Liver (tissue), 9 donors: ENCODE results near the gene CLIP2. TPM values are rescaled to one million over a fixed set of nuclear protein-coding genes. Genes with fewer than 3 reads are reported as not detected.
"Not testable (repeated sequence)": the region's sequence is repeated elsewhere in the genome, so short reads cannot be mapped to it uniquely, and the experiment has no call there.

ENCODE experiments used
- DNase-seq: peaks from one replicate; pipeline ENCODE4 v3.0.0-alpha.2; 2017; ENCODE audit warnings: low spot score
- H3K27ac ChIP-seq, 2 donors: one replicate each; pipeline ENCODE4 v1.7.0; 2013; ENCODE audit warnings: inconsistent platforms in 2 of 2, low read length in 2 of 2, control low read depth in 1 of 2, low read depth in 1 of 2, mild to moderate bottlenecking in 1 of 2
- H3K27me3 ChIP-seq, 4 donors: one replicate each; pipeline versions ENCODE4 v1.6.1 to v1.7.0; 2013; ENCODE audit warnings: low read length in 3 of 4, inconsistent platforms in 1 of 4, mild to moderate bottlenecking in 1 of 4, moderate library complexity in 1 of 4; ENCODE audit not compliant: control insufficient read depth in 4 of 4, insufficient read depth in 4 of 4
- H3K36me3 ChIP-seq, 4 donors: one replicate each; pipeline versions ENCODE4 v1.6.1 to v1.7.0; 2013; ENCODE audit warnings: low read length in 3 of 4, mild to moderate bottlenecking in 3 of 4, low read depth in 1 of 4, moderate library complexity in 1 of 4; ENCODE audit not compliant: control insufficient read depth in 4 of 4, insufficient read depth in 3 of 4
- H3K4me1 ChIP-seq, 4 donors: one replicate each; pipeline versions ENCODE4 v1.6.1 to v1.7.0; 2013; ENCODE audit warnings: low read length in 3 of 4, mild to moderate bottlenecking in 3 of 4, moderate library complexity in 1 of 4; ENCODE audit not compliant: control insufficient read depth in 4 of 4, insufficient read depth in 4 of 4
- H3K4me3 ChIP-seq, 3 donors: one replicate each; pipeline versions ENCODE4 v1.6.1 to v1.7.0; 2013; ENCODE audit warnings: low read length in 3 of 3, control low read depth in 1 of 3, low read depth in 1 of 3, mild to moderate bottlenecking in 1 of 3
- H3K9ac ChIP-seq, 2 donors: one replicate each; pipeline ENCODE4 v1.7.0; 2013; ENCODE audit warnings: low read length in 2 of 2, mild to moderate bottlenecking in 2 of 2, moderate library complexity in 2 of 2, control low read depth in 1 of 2, low read depth in 1 of 2
- H3K9me3 ChIP-seq, 4 donors: one replicate each; pipeline versions ENCODE4 v1.6.1 to v1.7.0; 2013; ENCODE audit warnings: low read length in 3 of 4; ENCODE audit not compliant: control insufficient read depth in 4 of 4
- EGR1 ChIP-seq, 2 donors: IDR thresholded peaks; 2 replicates each; pipeline ENCODE4 v1.6.1; 2016 to 2018; ENCODE audit warnings: antibody characterized with exemption in 2 of 2, low read depth in 2 of 2
- FOXA1 ChIP-seq: IDR thresholded peaks from 2 replicates; pipeline ENCODE4 v1.6.1; 2016; ENCODE audit warnings: antibody characterized with exemption
- FOXA2 ChIP-seq: IDR thresholded peaks from 2 replicates; pipeline ENCODE4 v1.6.1; 2016; ENCODE audit warnings: antibody characterized with exemption
- GABPA ChIP-seq, 2 donors: IDR thresholded peaks in 1 of 2; conservative IDR thresholded peaks in 1 of 2; 2 replicates each; pipeline ENCODE4 v1.6.1; 2016; ENCODE audit warnings: antibody characterized with exemption in 2 of 2, mild to moderate bottlenecking in 1 of 2, moderate library complexity in 1 of 2
- HNF4A ChIP-seq, 2 donors: conservative IDR thresholded peaks; 2 replicates each; pipeline ENCODE4 v1.6.1; 2016; ENCODE audit warnings: antibody characterized with exemption in 2 of 2, mild to moderate bottlenecking in 2 of 2
- HNF4G ChIP-seq: IDR thresholded peaks from 2 replicates; pipeline ENCODE4 v1.6.1; 2016; ENCODE audit warnings: antibody characterized with exemption
- JUND ChIP-seq, 2 donors: IDR thresholded peaks; 2 replicates each; pipeline ENCODE4 v1.6.1; 2016; ENCODE audit warnings: antibody characterized with exemption in 2 of 2
- NR2F2 ChIP-seq: IDR thresholded peaks from 2 replicates; pipeline ENCODE4 v1.6.1; 2016; ENCODE audit warnings: antibody characterized with exemption
- RAD21 ChIP-seq, 2 donors: IDR thresholded peaks; 2 replicates each; pipeline ENCODE4 v1.6.1; 2016; ENCODE audit warnings: antibody characterized with exemption in 2 of 2, mild to moderate bottlenecking in 2 of 2
- RXRA ChIP-seq, 2 donors: IDR thresholded peaks; 2 replicates each; pipeline ENCODE4 v1.6.1; 2017 to 2018; ENCODE audit warnings: antibody characterized with exemption in 2 of 2, mild to moderate bottlenecking in 1 of 2
- SP1 ChIP-seq: IDR thresholded peaks from 2 replicates; pipeline ENCODE4 v1.6.1; 2018; ENCODE audit warnings: antibody characterized with exemption, mild to moderate bottlenecking
- TAF1 ChIP-seq: conservative IDR thresholded peaks from 2 replicates; pipeline ENCODE4 v1.6.1; 2016; ENCODE audit warnings: antibody characterized with exemption, mild to moderate bottlenecking
- YY1 ChIP-seq: IDR thresholded peaks from 2 replicates; pipeline ENCODE4 v1.6.1; 2016; ENCODE audit warnings: antibody characterized with exemption, mild to moderate bottlenecking
- WGBS: extraction: QIAGEN DNeasy Blood & Tissue Kit; methylation state at CpG from one replicate; pipeline ENCODE4 v1.1.7; 2013; 5-methylcytosine and 5-hydroxymethylcytosine counted together
- polyA plus RNA-seq, 2 donors: library from polyadenylated mRNA; stranded (reverse) in 1 of 2; unstranded in 1 of 2; fragments of 200-250 nt in 1 of 2; fragments of >200 nt in 1 of 2; fragmentation: Nextera tagmentation in 1 of 2; extraction: Ambion mirVana in 1 of 2; gene quantifications; one replicate each; pipeline versions ENCODE4 v1.2.1 to v1.2.3, GENCODE V29; 2013 to 2015
- total RNA-seq, 2 donors: library from RNA; depleted of rRNA; stranded (reverse); fragments of >200 nt; gene quantifications; one replicate each; pipeline ENCODE4 v1.2.3, GENCODE V29; 2014
- TF ChIP-seq, protein P1 (sequence below): IDR thresholded peaks from 2 replicates; pipeline ENCODE4 v1.6.1; 2016; ENCODE audit warnings: antibody characterized with exemption
- TF ChIP-seq, protein P2 (sequence below): IDR thresholded peaks from 2 replicates; pipeline ENCODE4 v1.6.1; 2016; ENCODE audit warnings: antibody characterized with exemption, mild to moderate bottlenecking
- TF ChIP-seq, protein P3 (sequence below): IDR thresholded peaks from 2 replicates; pipeline ENCODE4 v1.6.1; 2016; ENCODE audit warnings: antibody characterized with exemption
- TF ChIP-seq, protein P4 (sequence below): IDR thresholded peaks from 2 replicates; pipeline ENCODE4 v1.6.1; 2016; ENCODE audit warnings: antibody characterized with exemption
- TF ChIP-seq, protein P5 (sequence below): fragments of 150-350 bp; IDR thresholded peaks from 2 replicates; pipeline ENCODE4 v1.5.1; 2017; ENCODE audit warnings: improper control_type of control experiment, low read depth, low read length; ENCODE audit not compliant: missing input control
- donor health status: healthy.
- donor health status: healthy.
- donor health status: healthy.
- donor health status: healthy.
- donor health status: healthy.

CLIP2 gene
- total and polyA plus RNA-seq, 4 donors = 1.4 to 6.3 (median 2.5) TPM

DNA sequence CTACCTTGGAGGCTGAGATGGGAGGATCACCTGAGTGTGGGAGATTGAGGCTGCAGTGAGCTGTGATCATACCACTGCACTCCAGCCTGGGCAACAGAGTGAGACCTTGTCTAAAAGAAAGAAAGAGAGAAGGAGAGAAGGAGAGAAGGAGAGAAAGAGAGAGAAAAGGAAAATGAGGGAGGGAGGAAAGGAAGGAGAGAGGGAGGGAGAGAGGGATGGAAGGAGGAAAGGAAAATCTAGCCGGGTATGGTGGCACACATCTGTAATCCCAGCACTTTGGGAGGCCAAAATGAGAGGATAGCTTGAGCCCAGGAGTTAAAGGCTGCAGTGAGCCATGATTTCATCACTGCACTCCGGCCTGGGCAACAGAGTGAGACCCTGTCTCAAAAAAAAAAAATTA, 121.6 kb downstream of the CLIP2 start:
- WGBS = 78% methylated on average over 2 of the region's 2 CpGs
- Histone ChIP-seq H3K27me3 (no peaks in the 10 kb centered on the region), H3K27ac (no peak overlapping the region), H3K9me3 (no peaks in the 10 kb centered on the region), H3K4me3 (no peak overlapping the region), H3K4me1 (no peaks in the 10 kb centered on the region), H3K36me3 (no peaks in the 10 kb centered on the region), H3K9ac (no peak overlapping the region)
- DNase-seq = no peak
- TF ChIP-seq JUND (IDR thresholded peaks at IDR 0.05) = no peak

DNA sequence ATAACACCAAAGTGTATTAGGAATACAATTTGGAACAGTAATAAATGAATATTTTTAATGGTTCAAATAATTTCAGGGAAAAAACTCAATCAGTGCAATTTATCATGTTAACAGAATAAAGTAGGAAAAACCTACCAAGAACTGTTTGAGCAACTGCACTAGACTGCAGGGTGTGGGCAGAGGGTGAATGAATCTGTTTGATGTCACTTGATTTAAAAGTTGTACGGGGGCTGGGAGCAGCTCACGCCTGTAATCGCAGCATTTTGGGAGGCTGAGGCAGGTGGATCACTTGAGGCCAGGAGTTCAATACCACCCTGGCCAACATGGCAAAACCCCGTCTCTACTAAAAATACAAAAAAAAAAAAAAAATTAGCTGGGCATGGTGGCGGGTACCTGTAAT, 122.4 kb downstream of the CLIP2 start:
- H3K27me3 ChIP-seq, H3K27ac ChIP-seq, H3K4me3 ChIP-seq, H3K9ac ChIP-seq, H3K9me3 ChIP-seq, H3K36me3 ChIP-seq, DNase-seq, H3K4me1 ChIP-seq: not testable (repeated sequence)
- WGBS = 83% methylated on average over 5 of the region's 5 CpGs

DNA sequence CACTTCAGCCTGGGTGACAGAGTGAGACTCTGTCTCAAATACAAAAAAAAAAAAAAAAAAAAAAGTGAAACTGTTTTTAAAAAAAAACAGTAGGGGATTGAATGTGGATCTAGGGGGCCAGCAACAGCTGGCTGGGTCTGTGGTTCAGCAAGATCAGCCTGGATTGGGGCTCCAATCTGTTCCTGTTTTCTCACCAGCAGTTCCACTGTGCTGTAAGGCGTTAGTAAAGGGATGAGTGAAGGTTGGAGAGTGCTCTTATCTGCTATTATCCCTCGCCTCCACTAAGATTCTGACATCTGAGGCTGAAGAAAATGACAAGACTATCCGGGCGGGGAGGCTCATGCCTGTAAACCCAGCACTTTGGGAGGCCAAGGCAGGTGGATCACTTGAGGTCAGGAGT, 122.8 kb downstream of the CLIP2 start:
- no peak for DNase-seq
- no peak overlapping the region for H3K4me3 ChIP-seq
- WGBS = 71% methylated on average over 4 of the region's 4 CpGs
- no peaks in the 10 kb centered on the region for H3K27me3 ChIP-seq
- H3K9ac ChIP-seq = no peak overlapping the region
- TF ChIP-seq GABPA (IDR thresholded peaks at IDR 0.05 in 1 of 2, conservative IDR thresholded peaks at IDR 0.05 in 1 of 2) (no peak), NR2F2 (no peak), SP1 (no peak), RAD21 (IDR thresholded peaks at IDR 0.05) (no peak), EGR1 (IDR thresholded peaks at IDR 0.05; ENCODE audit: low read depth in 2 of 2) (no peak), FOXA2 (no peak), TAF1 (no peak), RXRA (IDR thresholded peaks at IDR 0.05) (no peak), HNF4G (no peak), FOXA1 (no peak), JUND (IDR thresholded peaks at IDR 0.05) (no peak), YY1 (no peak), HNF4A (conservative IDR thresholded peaks at IDR 0.05) (no peak)
- TF ChIP-seq, protein P1, sequence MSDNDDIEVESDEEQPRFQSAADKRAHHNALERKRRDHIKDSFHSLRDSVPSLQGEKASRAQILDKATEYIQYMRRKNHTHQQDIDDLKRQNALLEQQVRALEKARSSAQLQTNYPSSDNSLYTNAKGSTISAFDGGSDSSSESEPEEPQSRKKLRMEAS = no peak
- TF ChIP-seq, protein P2, sequence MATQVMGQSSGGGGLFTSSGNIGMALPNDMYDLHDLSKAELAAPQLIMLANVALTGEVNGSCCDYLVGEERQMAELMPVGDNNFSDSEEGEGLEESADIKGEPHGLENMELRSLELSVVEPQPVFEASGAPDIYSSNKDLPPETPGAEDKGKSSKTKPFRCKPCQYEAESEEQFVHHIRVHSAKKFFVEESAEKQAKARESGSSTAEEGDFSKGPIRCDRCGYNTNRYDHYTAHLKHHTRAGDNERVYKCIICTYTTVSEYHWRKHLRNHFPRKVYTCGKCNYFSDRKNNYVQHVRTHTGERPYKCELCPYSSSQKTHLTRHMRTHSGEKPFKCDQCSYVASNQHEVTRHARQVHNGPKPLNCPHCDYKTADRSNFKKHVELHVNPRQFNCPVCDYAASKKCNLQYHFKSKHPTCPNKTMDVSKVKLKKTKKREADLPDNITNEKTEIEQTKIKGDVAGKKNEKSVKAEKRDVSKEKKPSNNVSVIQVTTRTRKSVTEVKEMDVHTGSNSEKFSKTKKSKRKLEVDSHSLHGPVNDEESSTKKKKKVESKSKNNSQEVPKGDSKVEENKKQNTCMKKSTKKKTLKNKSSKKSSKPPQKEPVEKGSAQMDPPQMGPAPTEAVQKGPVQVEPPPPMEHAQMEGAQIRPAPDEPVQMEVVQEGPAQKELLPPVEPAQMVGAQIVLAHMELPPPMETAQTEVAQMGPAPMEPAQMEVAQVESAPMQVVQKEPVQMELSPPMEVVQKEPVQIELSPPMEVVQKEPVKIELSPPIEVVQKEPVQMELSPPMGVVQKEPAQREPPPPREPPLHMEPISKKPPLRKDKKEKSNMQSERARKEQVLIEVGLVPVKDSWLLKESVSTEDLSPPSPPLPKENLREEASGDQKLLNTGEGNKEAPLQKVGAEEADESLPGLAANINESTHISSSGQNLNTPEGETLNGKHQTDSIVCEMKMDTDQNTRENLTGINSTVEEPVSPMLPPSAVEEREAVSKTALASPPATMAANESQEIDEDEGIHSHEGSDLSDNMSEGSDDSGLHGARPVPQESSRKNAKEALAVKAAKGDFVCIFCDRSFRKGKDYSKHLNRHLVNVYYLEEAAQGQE = no peak
- TF ChIP-seq, protein P3, sequence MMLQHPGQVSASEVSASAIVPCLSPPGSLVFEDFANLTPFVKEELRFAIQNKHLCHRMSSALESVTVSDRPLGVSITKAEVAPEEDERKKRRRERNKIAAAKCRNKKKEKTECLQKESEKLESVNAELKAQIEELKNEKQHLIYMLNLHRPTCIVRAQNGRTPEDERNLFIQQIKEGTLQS = no peak
- TF ChIP-seq, protein P4, sequence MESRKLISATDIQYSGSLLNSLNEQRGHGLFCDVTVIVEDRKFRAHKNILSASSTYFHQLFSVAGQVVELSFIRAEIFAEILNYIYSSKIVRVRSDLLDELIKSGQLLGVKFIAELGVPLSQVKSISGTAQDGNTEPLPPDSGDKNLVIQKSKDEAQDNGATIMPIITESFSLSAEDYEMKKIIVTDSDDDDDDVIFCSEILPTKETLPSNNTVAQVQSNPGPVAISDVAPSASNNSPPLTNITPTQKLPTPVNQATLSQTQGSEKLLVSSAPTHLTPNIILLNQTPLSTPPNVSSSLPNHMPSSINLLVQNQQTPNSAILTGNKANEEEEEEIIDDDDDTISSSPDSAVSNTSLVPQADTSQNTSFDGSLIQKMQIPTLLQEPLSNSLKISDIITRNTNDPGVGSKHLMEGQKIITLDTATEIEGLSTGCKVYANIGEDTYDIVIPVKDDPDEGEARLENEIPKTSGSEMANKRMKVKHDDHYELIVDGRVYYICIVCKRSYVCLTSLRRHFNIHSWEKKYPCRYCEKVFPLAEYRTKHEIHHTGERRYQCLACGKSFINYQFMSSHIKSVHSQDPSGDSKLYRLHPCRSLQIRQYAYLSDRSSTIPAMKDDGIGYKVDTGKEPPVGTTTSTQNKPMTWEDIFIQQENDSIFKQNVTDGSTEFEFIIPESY = no peak
- TF ChIP-seq, protein P5, sequence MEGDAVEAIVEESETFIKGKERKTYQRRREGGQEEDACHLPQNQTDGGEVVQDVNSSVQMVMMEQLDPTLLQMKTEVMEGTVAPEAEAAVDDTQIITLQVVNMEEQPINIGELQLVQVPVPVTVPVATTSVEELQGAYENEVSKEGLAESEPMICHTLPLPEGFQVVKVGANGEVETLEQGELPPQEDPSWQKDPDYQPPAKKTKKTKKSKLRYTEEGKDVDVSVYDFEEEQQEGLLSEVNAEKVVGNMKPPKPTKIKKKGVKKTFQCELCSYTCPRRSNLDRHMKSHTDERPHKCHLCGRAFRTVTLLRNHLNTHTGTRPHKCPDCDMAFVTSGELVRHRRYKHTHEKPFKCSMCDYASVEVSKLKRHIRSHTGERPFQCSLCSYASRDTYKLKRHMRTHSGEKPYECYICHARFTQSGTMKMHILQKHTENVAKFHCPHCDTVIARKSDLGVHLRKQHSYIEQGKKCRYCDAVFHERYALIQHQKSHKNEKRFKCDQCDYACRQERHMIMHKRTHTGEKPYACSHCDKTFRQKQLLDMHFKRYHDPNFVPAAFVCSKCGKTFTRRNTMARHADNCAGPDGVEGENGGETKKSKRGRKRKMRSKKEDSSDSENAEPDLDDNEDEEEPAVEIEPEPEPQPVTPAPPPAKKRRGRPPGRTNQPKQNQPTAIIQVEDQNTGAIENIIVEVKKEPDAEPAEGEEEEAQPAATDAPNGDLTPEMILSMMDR = no peak
- no peaks in the 10 kb centered on the region for H3K36me3 ChIP-seq
- H3K4me1 ChIP-seq = no peaks in the 10 kb centered on the region
- H3K9me3 ChIP-seq = no peaks in the 10 kb centered on the region
- H3K27ac ChIP-seq = no peak overlapping the region
